Colonic mucosa (tissue), 4 donors: ENCODE results near the gene ZNF471. TPM values are rescaled to one million over a fixed set of nuclear protein-coding genes. Genes with fewer than 3 reads are reported as not detected.

Experiments used
- DNase-seq: peaks from one replicate; pipeline ENCODE4 v3.0.0-alpha.2; 2020
- H3K27ac ChIP-seq: fragments of 200-600 bp; one replicate; pipeline ENCODE4 v1.8.0; 2021
- H3K27me3 ChIP-seq: fragments of 200-600 bp; one replicate; pipeline ENCODE4 v1.8.0; 2021
- H3K36me3 ChIP-seq: fragments of 200-600 bp; one replicate; pipeline ENCODE4 v1.8.0; 2021
- H3K4me1 ChIP-seq: fragments of 200-600 bp; one replicate; pipeline ENCODE4 v1.8.0; 2021; ENCODE audit warnings: mild to moderate bottlenecking
- H3K4me3 ChIP-seq: fragments of 200-600 bp; one replicate; pipeline ENCODE4 v1.8.0; 2021
- H3K9ac ChIP-seq, 2 donors: one replicate each; pipeline ENCODE4 v1.7.0; 2013; ENCODE audit warnings: control low read depth in 2 of 2, low read depth in 2 of 2, low read length in 2 of 2
- H3K9me3 ChIP-seq: fragments of 200-600 bp; one replicate; pipeline ENCODE4 v1.8.0; 2021
- CTCF ChIP-seq: fragments of 200-600 bp; IDR thresholded peaks from one replicate; pipeline ENCODE4 v1.8.0; 2022; ENCODE audit warnings: antibody characterized with exemption, mild to moderate bottlenecking
- intact Hi-C: fragments of 100-400 bp; cut with DNase I; formaldehyde crosslinking; loops from one replicate; pipeline ENCODE4 v1.14.1; 2022
- total RNA-seq, 2 donors: library from RNA; stranded (reverse); fragmentation: NEBNext Ultra II Directional in 1 of 2; extraction: Animal tissue kit (Norgen Biotek cat#: 25700) in 1 of 2; gene quantifications; one replicate each; pipeline ENCODE4 v1.2.1, GENCODE V29; 2021
- donor health status: healthy.
- donor health status: DM: no; HTN: no; CAD: no.
- donor health status: DM: no; HTN: no; CAD: no.

Gene ZNF471
- total RNA-seq, 2 donors from 2014 or later = 2.1 to 4.2 TPM

- H3K4me1 ChIP-seq = no peaks in the 10 kb centered on the region
- H3K27ac ChIP-seq = no peak overlapping the region
- H3K4me3 ChIP-seq = no peak overlapping the region
- no peaks in the 10 kb centered on the region for H3K27me3 ChIP-seq
- peaks cover 22% of the 10 kb centered on the region for H3K9me3 ChIP-seq
- no peak for DNase-seq
- no peak for TF ChIP-seq CTCF
- no peaks in the 10 kb centered on the region for H3K36me3 ChIP-seq
- H3K9ac ChIP-seq = no peak overlapping the region
- intact Hi-C loops = no loop called here
Observed at GRCh38 chr19:56577719-56578602, 70.3 kb downstream of the ZNF471 start.

Other genes with a start within 250 kb of the ZNF471 start
- not detected for gene EDDM13, start 235.1 kb upstream of the ZNF471 start, total RNA-seq
- 10 to 100 TPM in 1 of 2 donors, 1 to 10 TPM in 1; 9.8 to 12.1 TPM for gene ZSCAN5A, start 193.0 kb upstream of the ZNF471 start, total RNA-seq
- 1 to 10 TPM; 1.1 to 1.4 TPM for gene ZNF582, start 114.3 kb upstream of the ZNF471 start, total RNA-seq
- gene ZNF583, start 103.5 kb upstream of the ZNF471 start, total RNA-seq = 1 to 10 TPM; 1.3 to 2.1 TPM
- 1 to 10 TPM; 1.1 to 1.3 TPM for gene ZNF667, start 30.5 kb upstream of the ZNF471 start, total RNA-seq
- 1 to 10 TPM; 1.5 to 2.1 TPM for gene ZFP28, start 31.1 kb downstream of the ZNF471 start, total RNA-seq
- 1 to 10 TPM; 1.8 to 2.5 TPM for gene ZNF470, start 59.6 kb downstream of the ZNF471 start, total RNA-seq
- gene ZNF71, start 87.4 kb downstream of the ZNF471 start, total RNA-seq = 1 to 10 TPM; 2.6 to 3.9 TPM
- gene SMIM17, start 135.3 kb downstream of the ZNF471 start, total RNA-seq = not detected
- 1 to 10 TPM; 1.1 to 1.3 TPM for gene ZNF835, start 163.9 kb downstream of the ZNF471 start, total RNA-seq